Activated CD8-positive, alpha-beta memory T cell treated with anti-CD3 and anti-CD28 coated beads for 36 hours (primary cell): ENCODE results near the gene NDST1. TPM values are rescaled to one million over a fixed set of nuclear protein-coding genes. Genes with fewer than 3 reads are reported as not detected.

Source experiments
- CTCF ChIA-PET: fragments of 350-600 bp; sonication (Branson Sonifier 250); formaldehyde crosslinking; loops from one replicate; lab custom pipeline; 2021; ENCODE audit warnings: antibody characterized with exemption; lab: Charles Lee
- POLR2A ChIA-PET: fragments of 350-600 bp; sonication (Branson Sonifier 250); formaldehyde crosslinking; loops from one replicate; lab custom pipeline; 2021; ENCODE audit warnings: antibody characterized with exemption; lab: Charles Lee
- total RNA-seq, 2 experiments: library from RNA; stranded (reverse); gene quantifications; one replicate each; pipeline ENCODE4 v1.2.3, GENCODE V29; 2021

The NDST1 gene
- total RNA-seq, 2 experiments from 2014 or later = 3.2 to 4.8 TPM

GRCh38 chr5:150532151-150532550, 24.2 kb downstream of the NDST1 start:
- CTCF ChIA-PET = no interaction called here

GRCh38 chr5:150532996-150533395, 25.1 kb downstream of the NDST1 start:
- ChIA-PET CTCF (no interaction called here), POLR2A (no interaction called here)

More at GRCh38 chr5:150532151-150532550, 24.2 kb downstream of the NDST1 start:
- POLR2A ChIA-PET = no interaction called here

- ChIA-PET POLR2A (no interaction called here), CTCF (interaction anchor here (1.0 kb wide), 1 partner anchor 10 kb away, joined by 3 read pairs; no protein-coding TSS in a partner anchor)
These were observed 26.9 kb downstream of the NDST1 start for GRCh38 chr5:150534811-150535210.

GRCh38 chr5:150535611-150536010, 27.7 kb downstream of the NDST1 start:
- ChIA-PET POLR2A (no interaction called here), CTCF (no interaction called here)

- ChIA-PET CTCF (interaction anchor here (0.6 kb wide), 1 partner anchor 464 kb away, joined by 3 read pairs; no protein-coding TSS in a partner anchor), POLR2A (no interaction called here)
These were observed 30.3 kb downstream of the NDST1 start for GRCh38 chr5:150538007-150538917.

GRCh38 chr5:150539206-150539605, 31.3 kb downstream of the NDST1 start:
- ChIA-PET CTCF (interaction anchor here (0.6 kb wide), 1 partner anchor 463 kb away, joined by 3 read pairs; no protein-coding TSS in a partner anchor), POLR2A (no interaction called here)

GRCh38 chr5:150540042-150540441, 32.1 kb downstream of the NDST1 start:
- POLR2A ChIA-PET = no interaction called here
- CTCF ChIA-PET = no interaction called here

GRCh38 chr5:150540615-150541396, 32.9 kb downstream of the NDST1 start:
- ChIA-PET CTCF (interaction anchor here (1.3 kb wide), 1 partner anchor 306 kb away, joined by 3 read pairs; no protein-coding TSS in a partner anchor), POLR2A (no interaction called here)

- ChIA-PET POLR2A (no interaction called here), CTCF (interaction anchor here (1.3 kb wide), 1 partner anchor 306 kb away, joined by 3 read pairs; no protein-coding TSS in a partner anchor)
These were observed 33.4 kb downstream of the NDST1 start for GRCh38 chr5:150541397-150541675.

GRCh38 chr5:150541895-150542294, 34.0 kb downstream of the NDST1 start:
- ChIA-PET POLR2A (no interaction called here), CTCF (interaction anchor here (1.2 to 1.3 kb wide), 2 partner anchors 123 to 305 kb away, joined by 3 read pairs; no protein-coding TSS in a partner anchor)

GRCh38 chr5:150542933-150543445, 35.1 kb downstream of the NDST1 start:
- ChIA-PET POLR2A (no interaction called here), CTCF (interaction anchor here (1.2 kb wide), 1 partner anchor 124 kb away, joined by 3 read pairs; no protein-coding TSS in a partner anchor)

- CTCF ChIA-PET = interaction anchor here (0.6 to 2.2 kb wide), 13 partner anchors 9 to 220 kb away, joined by 3 to 8 read pairs (median 3); no protein-coding TSS in a partner anchor
- POLR2A ChIA-PET = no interaction called here
These were observed 36.8 kb downstream of the NDST1 start for GRCh38 chr5:150544611-150545219.

GRCh38 chr5:150545246-150545645, 37.3 kb downstream of the NDST1 start:
- ChIA-PET POLR2A (no interaction called here), CTCF (interaction anchor here (0.6 to 2.2 kb wide), 8 partner anchors 8 to 112 kb away, joined by 3 to 8 read pairs (median 4); no protein-coding TSS in a partner anchor)

- ChIA-PET POLR2A (no interaction called here), CTCF (no interaction called here)
These were observed 40.2 kb downstream of the NDST1 start for GRCh38 chr5:150548123-150548522.

- ChIA-PET POLR2A (interaction anchor here (0.6 kb wide), 1 partner anchor 101 kb away, joined by 6 read pairs; no protein-coding TSS in a partner anchor), CTCF (no interaction called here)
These were observed 41.8 kb downstream of the NDST1 start for GRCh38 chr5:150549735-150550134.

GRCh38 chr5:150550286-150550685, 42.4 kb downstream of the NDST1 start:
- ChIA-PET CTCF (no interaction called here), POLR2A (no interaction called here)

GRCh38 chr5:150551066-150551465, 43.1 kb downstream of the NDST1 start:
- CTCF ChIA-PET = no interaction called here

GRCh38 chr5:150553402-150553801, 45.5 kb downstream of the NDST1 start:
- POLR2A ChIA-PET = no interaction called here
- CTCF ChIA-PET = interaction anchor here (0.6 to 1.2 kb wide), 2 partner anchors 9 to 96 kb away, joined by 3 to 5 read pairs; no protein-coding TSS in a partner anchor

More at GRCh38 chr5:150551066-150551465, 43.1 kb downstream of the NDST1 start:
- POLR2A ChIA-PET = interaction anchor here (0.5 kb wide), 1 partner anchor 674 kb away, joined by 6 read pairs; no protein-coding TSS in a partner anchor

- POLR2A ChIA-PET = no interaction called here
- CTCF ChIA-PET = interaction anchor here (0.6 to 1.2 kb wide), 2 partner anchors 9 to 97 kb away, joined by 3 to 5 read pairs; no protein-coding TSS in a partner anchor
These were observed 46.0 kb downstream of the NDST1 start for GRCh38 chr5:150553911-150554310.
